Activated naive CD8-positive, alpha-beta T cell treated with anti-CD3 and anti-CD28 coated beads, Interleukin-2, amount 50 U/mL, for 24 hours (primary cell): ENCODE measurements around the gene ANKH.

ENCODE experiments used
- ATAC-seq: fragments of 150-1000 bp; cut with Tn5 transposase; one replicate; pipeline ENCODE4 v1.10.0; 2021
- DNase-seq: peaks from one replicate; pipeline ENCODE4 v3.0.0; 2021
- H3K27ac Mint-ChIP-seq: one replicate; pipeline ENCODE4 v1.8.0; 2021; ENCODE audit warnings: mild to moderate bottlenecking, mixed read lengths
- H3K27me3 Mint-ChIP-seq: one replicate; pipeline ENCODE4 v1.8.0; 2021; ENCODE audit warnings: mixed read lengths
- H3K36me3 Mint-ChIP-seq: one replicate; pipeline ENCODE4 v1.8.0; 2021; ENCODE audit warnings: low read depth, mixed read lengths
- H3K4me1 Mint-ChIP-seq: one replicate; pipeline ENCODE4 v1.8.0; 2021; ENCODE audit warnings: mixed read lengths
- H3K4me3 Mint-ChIP-seq: one replicate; pipeline ENCODE4 v1.8.0; 2021; ENCODE audit warnings: mild to moderate bottlenecking, moderate library complexity, mixed read lengths
- H3K9me3 Mint-ChIP-seq: one replicate; pipeline ENCODE4 v1.8.0; 2021; ENCODE audit warnings: mixed read lengths

ANKH gene

GRCh38 chr5:14873790-14874189, 2.2 kb upstream of the ANKH start:
- H3K4me1 Mint-ChIP-seq, result peaks cover 25% of the 10 kb centered on the region
- H3K27me3 Mint-ChIP-seq, result no peaks in the 10 kb centered on the region
- DNase-seq, result no peak
- no peak overlapping the region for H3K27ac Mint-ChIP-seq
- no peak overlapping the region for H3K4me3 Mint-ChIP-seq
- ATAC-seq, result no peak
- H3K9me3 Mint-ChIP-seq, result no peaks in the 10 kb centered on the region
- H3K36me3 Mint-ChIP-seq, result peaks cover 3% of the 10 kb centered on the region

- DNase-seq, result peak; percentile 15
- Mint-ChIP-seq H3K4me1 (peaks cover 28% of the 10 kb centered on the region), H3K36me3 (peaks cover 5% of the 10 kb centered on the region), H3K9me3 (no peaks in the 10 kb centered on the region), H3K4me3 (peak overlapping the region; percentile 85), H3K27ac (no peak overlapping the region), H3K27me3 (no peaks in the 10 kb centered on the region)
- no peak for ATAC-seq
Observed at GRCh38 chr5:14873093-14873492, 1.5 kb upstream of the ANKH start.

GRCh38 chr5:14872070-14872989, 752 bp upstream of the ANKH start:
- ATAC-seq, result peak; percentile 55
- H3K4me3 Mint-ChIP-seq, result peak overlapping the region; percentile 85
- peaks cover 30% of the 10 kb centered on the region for H3K4me1 Mint-ChIP-seq
- no peaks in the 10 kb centered on the region for H3K9me3 Mint-ChIP-seq
- H3K36me3 Mint-ChIP-seq, result peaks cover 11% of the 10 kb centered on the region
- no peaks in the 10 kb centered on the region for H3K27me3 Mint-ChIP-seq
- H3K27ac Mint-ChIP-seq, result peak overlapping the region; percentile 87
- peak; percentile 70 for DNase-seq

- peaks cover 36% of the 10 kb centered on the region for H3K4me1 Mint-ChIP-seq
- H3K36me3 Mint-ChIP-seq, result peaks cover 13% of the 10 kb centered on the region
- ATAC-seq (peak; percentile 37), DNase-seq (peak; percentile 66)
- no peaks in the 10 kb centered on the region for H3K27me3 Mint-ChIP-seq
- peak overlapping the region; percentile 92 for H3K27ac Mint-ChIP-seq
- H3K4me3 Mint-ChIP-seq, result peak overlapping the region; percentile 97
- H3K9me3 Mint-ChIP-seq, result no peaks in the 10 kb centered on the region
Observed at GRCh38 chr5:14870337-14871213, 1.0 kb downstream of the ANKH start.

GRCh38 chr5:14869668-14870164, 1.9 kb downstream of the ANKH start:
- Mint-ChIP-seq H3K27me3 (no peaks in the 10 kb centered on the region), H3K36me3 (peaks cover 13% of the 10 kb centered on the region), H3K4me3 (peak overlapping the region; percentile 97), H3K9me3 (no peaks in the 10 kb centered on the region), H3K4me1 (peaks cover 39% of the 10 kb centered on the region), H3K27ac (peak overlapping the region; percentile 92)
- ATAC-seq (peak; percentile 56), DNase-seq (peak; percentile 36)

- DNase-seq (no peak), ATAC-seq (no peak)
- peak overlapping the region; percentile 92 for H3K27ac Mint-ChIP-seq
- no peaks in the 10 kb centered on the region for H3K27me3 Mint-ChIP-seq
- no peaks in the 10 kb centered on the region for H3K9me3 Mint-ChIP-seq
- H3K4me3 Mint-ChIP-seq, result peak overlapping the region; percentile 97
- H3K4me1 Mint-ChIP-seq, result peaks cover 40% of the 10 kb centered on the region
- H3K36me3 Mint-ChIP-seq, result peaks cover 13% of the 10 kb centered on the region
Observed at GRCh38 chr5:14869233-14869632, 2.3 kb downstream of the ANKH start.

GRCh38 chr5:14868771-14869170, 2.8 kb downstream of the ANKH start:
- ATAC-seq, result no peak

GRCh38 chr5:14864181-14864812, 7.3 kb downstream of the ANKH start:
- ATAC-seq (no peak), DNase-seq (no peak)
- Mint-ChIP-seq H3K4me3 (no peak overlapping the region), H3K9me3 (no peaks in the 10 kb centered on the region), H3K27me3 (no peaks in the 10 kb centered on the region), H3K27ac (no peak overlapping the region), H3K36me3 (peaks cover 11% of the 10 kb centered on the region), H3K4me1 (peaks cover 26% of the 10 kb centered on the region)

More at GRCh38 chr5:14868771-14869170, 2.8 kb downstream of the ANKH start:
- H3K9me3 Mint-ChIP-seq, result no peaks in the 10 kb centered on the region
- peak overlapping the region; percentile 92 for H3K27ac Mint-ChIP-seq
- H3K27me3 Mint-ChIP-seq, result no peaks in the 10 kb centered on the region
- H3K4me1 Mint-ChIP-seq, result peaks cover 42% of the 10 kb centered on the region
- peak overlapping the region; percentile 97 for H3K4me3 Mint-ChIP-seq
- peaks cover 13% of the 10 kb centered on the region for H3K36me3 Mint-ChIP-seq
- no peak for DNase-seq

GRCh38 chr5:14863105-14863504, 8.5 kb downstream of the ANKH start:
- no peaks in the 10 kb centered on the region for H3K9me3 Mint-ChIP-seq
- DNase-seq (no peak), ATAC-seq (no peak)
- no peaks in the 10 kb centered on the region for H3K27me3 Mint-ChIP-seq
- H3K27ac Mint-ChIP-seq, result no peak overlapping the region
- peaks cover 18% of the 10 kb centered on the region for H3K4me1 Mint-ChIP-seq
- no peak overlapping the region for H3K4me3 Mint-ChIP-seq
- H3K36me3 Mint-ChIP-seq, result peaks cover 10% of the 10 kb centered on the region

- Mint-ChIP-seq H3K27me3 (no peaks in the 10 kb centered on the region), H3K36me3 (peaks cover 2% of the 10 kb centered on the region), H3K9me3 (no peaks in the 10 kb centered on the region), H3K4me3 (no peak overlapping the region), H3K27ac (no peak overlapping the region), H3K4me1 (peaks cover 15% of the 10 kb centered on the region)
- no peak for DNase-seq
- ATAC-seq, result no peak
Observed at GRCh38 chr5:14861123-14861765, 10.3 kb downstream of the ANKH start.

GRCh38 chr5:14859980-14860379, 11.6 kb downstream of the ANKH start:
- Mint-ChIP-seq H3K4me3 (no peak overlapping the region), H3K27ac (no peak overlapping the region), H3K4me1 (peaks cover 9% of the 10 kb centered on the region), H3K36me3 (peaks cover 2% of the 10 kb centered on the region), H3K9me3 (no peaks in the 10 kb centered on the region), H3K27me3 (no peaks in the 10 kb centered on the region)
- no peak for ATAC-seq
- DNase-seq, result no peak

- Mint-ChIP-seq H3K9me3 (no peaks in the 10 kb centered on the region), H3K4me1 (peaks cover 11% of the 10 kb centered on the region), H3K27ac (peak overlapping the region; percentile 36), H3K4me3 (no peak overlapping the region), H3K27me3 (no peaks in the 10 kb centered on the region), H3K36me3 (peaks cover 2% of the 10 kb centered on the region)
- ATAC-seq (no peak), DNase-seq (no peak)
Observed at GRCh38 chr5:14859150-14859549, 12.4 kb downstream of the ANKH start.

GRCh38 chr5:14855366-14855765, 16.2 kb downstream of the ANKH start:
- Mint-ChIP-seq H3K27me3 (no peaks in the 10 kb centered on the region), H3K4me3 (no peak overlapping the region), H3K9me3 (no peaks in the 10 kb centered on the region), H3K27ac (no peak overlapping the region), H3K36me3 (peaks cover 4% of the 10 kb centered on the region), H3K4me1 (peaks cover 6% of the 10 kb centered on the region)
- ATAC-seq (no peak), DNase-seq (no peak)

GRCh38 chr5:14854799-14855198, 16.8 kb downstream of the ANKH start:
- H3K36me3 Mint-ChIP-seq, result peaks cover 5% of the 10 kb centered on the region
- peaks cover 6% of the 10 kb centered on the region for H3K4me1 Mint-ChIP-seq
- H3K4me3 Mint-ChIP-seq, result no peak overlapping the region
- H3K27me3 Mint-ChIP-seq, result no peaks in the 10 kb centered on the region
- no peak overlapping the region for H3K27ac Mint-ChIP-seq
- DNase-seq (no peak), ATAC-seq (no peak)
- no peaks in the 10 kb centered on the region for H3K9me3 Mint-ChIP-seq
